Esophagus muscularis mucosa (tissue), 4 donors: ENCODE data around the gene HECTD4. TPM values are rescaled to one million over a fixed set of nuclear protein-coding genes. Genes with fewer than 3 reads are reported as not detected.

ENCODE experiments used
- DNase-seq: peaks from one replicate; pipeline ENCODE4 v3.0.0-alpha.2; 2017; ENCODE audit errors: extremely low spot score
- H3K27ac ChIP-seq, 4 donors: fragments of 200-600 bp; sonication (generic); replicated peaks in 1 of 4; 1 replicate in 3 of 4; 2 replicates in 1 of 4; pipeline ENCODE4 v1.5.1; 2016 to 2019; ENCODE audit warnings: mild to moderate bottlenecking in 1 of 4
- H3K27me3 ChIP-seq, 4 donors: fragments of 200-600 bp; sonication (generic); one replicate each; pipeline versions ENCODE4 v1.5.1 to v1.6.0; 2016 to 2019
- H3K36me3 ChIP-seq, 4 donors: fragments of 200-600 bp; sonication (generic); one replicate each; pipeline ENCODE4 v1.5.1; 2016 to 2019
- H3K4me1 ChIP-seq, 4 donors: fragments of 200-600 bp; sonication (generic); one replicate each; pipeline ENCODE4 v1.5.1; 2016 to 2019
- H3K4me3 ChIP-seq, 4 donors: fragments of 200-600 bp; sonication (generic); 1 replicate in 2 of 4; 2 replicates in 2 of 4; pipeline ENCODE4 v1.5.1; 2016 to 2019; ENCODE audit warnings: mild to moderate bottlenecking in 4 of 4, moderate library complexity in 1 of 4
- H3K9me3 ChIP-seq, 4 donors: fragments of 200-600 bp; sonication (generic); 1 replicate in 3 of 4; 2 replicates in 1 of 4; pipeline ENCODE4 v1.5.1; 2016 to 2019
- EP300 ChIP-seq: sonication (generic); formaldehyde crosslinking; IDR thresholded peaks from one replicate; pipeline ENCODE4 v1.6.1; 2017; ENCODE audit warnings: antibody characterized with exemption
- POLR2A ChIP-seq: fragments of 450-650 bp; IDR thresholded peaks from one replicate; pipeline ENCODE4 v1.6.1; 2017; ENCODE audit warnings: antibody characterized with exemption, moderate library complexity, mild to moderate bottlenecking, low read depth
- POLR2AphosphoS5 ChIP-seq, 2 donors: sonication (generic); formaldehyde crosslinking; IDR thresholded peaks; one replicate each; pipeline ENCODE4 v1.6.1; 2017; ENCODE audit warnings: antibody characterized with exemption in 2 of 2
- WGBS: methylation state at CpG from one replicate; pipeline ENCODE4 v1.1.5; 2018; 5-methylcytosine and 5-hydroxymethylcytosine counted together
- intact Hi-C: fragments of 100-400 bp; cut with DNase I; formaldehyde crosslinking; loops from one replicate; pipeline ENCODE4 v1.15.1; 2023
- total RNA-seq, 4 donors: library from RNA; depleted of rRNA; stranded (reverse); fragments of >200 nt; gene quantifications; one replicate each; pipeline versions ENCODE4 v1.1.0 to v1.2.1, GENCODE V29; 2016
- TF ChIP-seq, protein P1 (sequence below), 3 experiments: fragments of 200-600 bp in 2 of 3; fragments of 450-650 bp in 1 of 3; sonication (generic) in 2 of 3; IDR thresholded peaks; one replicate each; pipeline ENCODE4 v1.5.1; 2017 to 2019; ENCODE audit warnings: antibody characterized with exemption in 3 of 3, mild to moderate bottlenecking in 2 of 3, moderate library complexity in 1 of 3

The HECTD4 gene
- total RNA-seq, 4 donors from 2014 or later, result 27.3 to 59.3 (median 44.9) TPM

DNA sequence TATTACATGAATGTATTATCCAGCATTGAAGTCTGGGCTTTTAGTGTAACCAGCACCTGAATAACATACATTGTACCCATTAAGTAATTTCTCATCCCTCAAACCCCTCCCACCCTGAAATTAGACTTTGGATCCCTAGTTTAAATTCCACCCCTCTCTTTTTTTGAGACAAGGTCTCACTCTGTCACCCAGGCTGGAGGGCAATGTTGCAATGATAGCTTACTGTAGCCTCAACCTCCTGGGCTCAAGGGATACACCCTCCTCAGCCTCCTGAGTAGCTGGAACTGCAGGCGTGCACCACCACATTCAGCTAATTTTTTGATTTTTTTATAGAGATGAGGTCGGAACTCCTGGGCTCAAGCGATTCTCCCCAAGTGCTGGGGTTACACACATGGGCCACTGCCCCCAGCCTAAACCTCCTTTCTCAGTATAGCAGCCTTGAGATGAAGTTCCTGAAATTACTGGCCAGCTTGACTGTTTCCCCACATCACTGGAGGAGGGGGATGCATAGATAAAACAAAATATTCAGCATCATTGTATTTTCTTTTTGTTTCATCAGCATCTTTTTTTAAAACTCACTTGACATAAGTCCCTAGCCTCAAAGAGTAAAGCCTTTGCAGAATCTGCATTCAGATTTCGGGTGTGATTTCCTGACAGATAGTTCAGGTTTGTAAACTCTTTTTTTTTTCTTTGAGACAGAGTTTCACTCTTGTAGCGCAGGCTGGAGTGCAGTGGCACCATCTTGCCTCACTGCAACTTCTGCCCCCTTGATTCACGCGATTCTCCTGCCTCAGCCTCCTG, 43.6 kb upstream of the HECTD4 start:
- no peak for DNase-seq
- peaks cover 34 to 38% (median 35%) of the 10 kb centered on the region in 4 donors for H3K4me1 ChIP-seq
- H3K27ac ChIP-seq, result no peak overlapping the region
- intact Hi-C loops, result no loop called here
- 95% methylated on average over 7 of the region's 7 CpGs for WGBS
- no peaks in the 10 kb centered on the region for H3K9me3 ChIP-seq
- no peaks in the 10 kb centered on the region for H3K27me3 ChIP-seq
- H3K36me3 ChIP-seq, result peaks cover 0 to 15% (median 1%) of the 10 kb centered on the region in 4 donors
- H3K4me3 ChIP-seq, result no peak overlapping the region
- TF ChIP-seq, protein P1, sequence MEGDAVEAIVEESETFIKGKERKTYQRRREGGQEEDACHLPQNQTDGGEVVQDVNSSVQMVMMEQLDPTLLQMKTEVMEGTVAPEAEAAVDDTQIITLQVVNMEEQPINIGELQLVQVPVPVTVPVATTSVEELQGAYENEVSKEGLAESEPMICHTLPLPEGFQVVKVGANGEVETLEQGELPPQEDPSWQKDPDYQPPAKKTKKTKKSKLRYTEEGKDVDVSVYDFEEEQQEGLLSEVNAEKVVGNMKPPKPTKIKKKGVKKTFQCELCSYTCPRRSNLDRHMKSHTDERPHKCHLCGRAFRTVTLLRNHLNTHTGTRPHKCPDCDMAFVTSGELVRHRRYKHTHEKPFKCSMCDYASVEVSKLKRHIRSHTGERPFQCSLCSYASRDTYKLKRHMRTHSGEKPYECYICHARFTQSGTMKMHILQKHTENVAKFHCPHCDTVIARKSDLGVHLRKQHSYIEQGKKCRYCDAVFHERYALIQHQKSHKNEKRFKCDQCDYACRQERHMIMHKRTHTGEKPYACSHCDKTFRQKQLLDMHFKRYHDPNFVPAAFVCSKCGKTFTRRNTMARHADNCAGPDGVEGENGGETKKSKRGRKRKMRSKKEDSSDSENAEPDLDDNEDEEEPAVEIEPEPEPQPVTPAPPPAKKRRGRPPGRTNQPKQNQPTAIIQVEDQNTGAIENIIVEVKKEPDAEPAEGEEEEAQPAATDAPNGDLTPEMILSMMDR (IDR thresholded peaks at IDR 0.05), result no peak
- TF ChIP-seq EP300 (no peak), POLR2AphosphoS5 (IDR thresholded peaks at IDR 0.05) (no peak), POLR2A (no peak)

DNA sequence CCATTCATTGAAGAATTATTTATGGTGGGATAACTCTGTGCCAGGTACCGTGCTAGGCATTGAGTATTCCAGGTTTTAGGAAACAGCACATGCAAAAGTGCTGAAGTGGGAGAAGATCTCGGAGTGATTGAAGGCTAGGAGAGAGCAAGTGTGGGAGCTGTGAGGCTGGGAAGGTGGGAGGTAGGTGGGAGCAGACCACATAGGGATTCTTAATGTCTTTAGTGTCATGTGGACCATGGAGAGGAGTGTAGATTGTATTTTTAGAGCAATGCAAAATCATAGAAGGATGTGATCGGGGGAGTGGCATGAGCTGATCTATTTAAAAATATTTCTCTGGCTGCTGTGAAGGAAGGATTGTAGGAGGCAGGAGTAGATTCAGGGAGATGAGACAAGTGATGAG, 41.9 kb upstream of the HECTD4 start:
- TF ChIP-seq, protein P1 (IDR thresholded peaks at IDR 0.05), result no peak
- TF ChIP-seq POLR2AphosphoS5 (IDR thresholded peaks at IDR 0.05) (no peak), EP300 (no peak), POLR2A (no peak)
- H3K4me1 ChIP-seq, result peaks cover 49 to 51% (median 50%) of the 10 kb centered on the region in 4 donors
- no peaks in the 10 kb centered on the region for H3K27me3 ChIP-seq
- DNase-seq, result no peak
- WGBS, result 93% methylated on average over 3 of the region's 3 CpGs
- peaks cover 0 to 8% (median 0%) of the 10 kb centered on the region in 4 donors for H3K36me3 ChIP-seq
- intact Hi-C loops, result no loop called here
- H3K4me3 ChIP-seq, result no peak overlapping the region
- no peak overlapping the region for H3K27ac ChIP-seq
- no peaks in the 10 kb centered on the region for H3K9me3 ChIP-seq

DNA sequence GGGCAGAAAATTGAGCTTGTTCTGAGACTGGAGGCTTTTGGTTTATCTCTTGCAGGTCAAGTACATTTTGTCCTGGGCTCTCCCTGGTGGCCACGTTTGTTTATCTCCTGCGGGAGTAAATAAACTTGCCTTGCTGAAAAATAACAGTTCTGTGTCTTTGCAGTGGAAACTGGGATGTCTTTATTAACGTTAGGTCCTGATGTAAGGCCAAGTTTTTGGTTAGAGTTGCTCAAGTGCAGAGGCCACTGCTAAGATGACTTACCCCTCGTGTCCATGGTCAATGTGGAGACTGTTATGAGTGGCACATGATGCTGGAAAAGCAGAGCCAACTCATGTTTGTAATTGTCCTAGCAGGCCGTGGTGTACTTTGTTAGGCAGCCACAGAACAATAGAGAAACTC, 40.3 kb upstream of the HECTD4 start:
- TF ChIP-seq POLR2AphosphoS5 (IDR thresholded peaks at IDR 0.05) (no peak), POLR2A (no peak), EP300 (no peak)
- TF ChIP-seq, protein P1 (IDR thresholded peaks at IDR 0.05), result no peak
- peak overlapping the region in 1 of 4 donors; percentile 24 for H3K27ac ChIP-seq
- DNase-seq, result no peak
- peaks cover 59 to 60% (median 59%) of the 10 kb centered on the region in 4 donors for H3K4me1 ChIP-seq
- H3K9me3 ChIP-seq, result no peaks in the 10 kb centered on the region
- intact Hi-C loops, result no loop called here
- WGBS, result 51% methylated on average over 5 of the region's 5 CpGs
- H3K27me3 ChIP-seq, result no peaks in the 10 kb centered on the region
- H3K4me3 ChIP-seq, result no peak overlapping the region
- peaks cover 0 to 8% (median 0%) of the 10 kb centered on the region in 4 donors for H3K36me3 ChIP-seq

DNA sequence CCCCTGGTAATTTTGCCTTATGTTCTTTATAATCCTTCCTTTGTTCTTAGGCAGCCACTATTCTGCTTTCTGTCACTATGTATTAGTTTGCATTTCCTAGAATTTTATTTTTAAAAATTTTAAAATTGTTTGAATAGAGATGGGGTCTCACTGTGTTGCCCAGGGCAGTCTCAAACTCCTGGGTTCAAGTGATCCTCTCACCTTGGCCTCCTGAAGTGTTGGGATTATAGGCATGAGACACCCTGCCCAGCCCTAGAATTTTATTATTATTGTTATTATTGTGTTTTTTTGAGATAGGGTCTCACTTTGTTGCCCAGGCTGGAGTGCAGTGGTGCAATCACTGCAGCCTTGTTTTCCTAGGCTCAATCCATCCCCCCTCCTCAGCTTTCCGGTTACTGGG, 39.1 kb upstream of the HECTD4 start:
- no peaks in the 10 kb centered on the region for H3K9me3 ChIP-seq
- no peak overlapping the region for H3K27ac ChIP-seq
- peaks cover 59 to 61% (median 59%) of the 10 kb centered on the region in 4 donors for H3K4me1 ChIP-seq
- no peak for TF ChIP-seq POLR2A
- no peak for TF ChIP-seq EP300
- no peak for TF ChIP-seq POLR2AphosphoS5 (IDR thresholded peaks at IDR 0.05)
- TF ChIP-seq, protein P1 (IDR thresholded peaks at IDR 0.05), result no peak
- WGBS, result 100% methylated on average over 1 of the region's 1 CpG
- H3K36me3 ChIP-seq, result peaks cover 0 to 8% (median 0%) of the 10 kb centered on the region in 4 donors
- intact Hi-C loops, result no loop called here
- no peak overlapping the region for H3K4me3 ChIP-seq
- DNase-seq, result no peak
- no peaks in the 10 kb centered on the region for H3K27me3 ChIP-seq
